LHCN-M2 (cell line): Measurements from ENCODE around the gene B3GALT6. TPM values are rescaled to one million over a fixed set of nuclear protein-coding genes. Genes with fewer than 3 reads are reported as not detected.

Source experiments
- DNase-seq: peaks from one replicate; pipeline ENCODE4 v3.0.0-alpha.2; 2012; ENCODE audit warnings: low read depth
- total RNA-seq: library from RNA; depleted of rRNA; stranded (reverse); fragments of >200 nt; gene quantifications from 2 replicates; pipeline ENCODE4 v1.2.3, GENCODE V29; 2014

Gene B3GALT6
- total RNA-seq, 1 experiment from 2014 or later, result 58.3 TPM

- DNase-seq, result no peak
Observed at GRCh38 chr1:1215881-1216605, 16.0 kb upstream of the B3GALT6 start.

GRCh38 chr1:1216770-1217620 is 15.0 kb upstream of the B3GALT6 start:
- DNase-seq, result no peak

- DNase-seq, result peak; percentile 31
Observed at GRCh38 chr1:1217621-1218523, 14.2 kb upstream of the B3GALT6 start.

GRCh38 chr1:1218524-1219200 is 13.4 kb upstream of the B3GALT6 start:
- DNase-seq, result no peak

GRCh38 chr1:1219341-1219740 is 12.7 kb upstream of the B3GALT6 start:
- no peak for DNase-seq

- DNase-seq, result no peak
Observed at GRCh38 chr1:1220197-1220596, 11.8 kb upstream of the B3GALT6 start.

- DNase-seq, result no peak
Observed at GRCh38 chr1:1221887-1222574, 10.0 kb upstream of the B3GALT6 start.

- DNase-seq, result no peak
Observed at GRCh38 chr1:1222575-1223225, 9.3 kb upstream of the B3GALT6 start.

- DNase-seq, result no peak
Observed at GRCh38 chr1:1223321-1223720, 8.7 kb upstream of the B3GALT6 start.

- DNase-seq, result no peak
Observed at GRCh38 chr1:1223891-1224290, 8.1 kb upstream of the B3GALT6 start.

GRCh38 chr1:1225238-1225845 is 6.7 kb upstream of the B3GALT6 start:
- DNase-seq, result no peak

- no peak for DNase-seq
Observed at GRCh38 chr1:1225913-1226312, 6.1 kb upstream of the B3GALT6 start.

- DNase-seq, result no peak
Observed at GRCh38 chr1:1226566-1227362, 5.3 kb upstream of the B3GALT6 start.

GRCh38 chr1:1227386-1227785 is 4.7 kb upstream of the B3GALT6 start:
- no peak for DNase-seq

- no peak for DNase-seq
Observed at GRCh38 chr1:1228187-1228586, 3.9 kb upstream of the B3GALT6 start.

GRCh38 chr1:1228596-1229321 is 3.3 kb upstream of the B3GALT6 start:
- no peak for DNase-seq

- DNase-seq, result no peak
Observed at GRCh38 chr1:1229770-1230169, 2.3 kb upstream of the B3GALT6 start.
